Neural cell (in vitro differentiated cells): ENCODE measurements around the gene GRIN3A. TPM values are rescaled to one million over a fixed set of nuclear protein-coding genes. Genes with fewer than 3 reads are reported as not detected.
A peak's percentile ranks its signal among the peaks of the same experiment; 100 is the strongest.

Experiments used
- H2AFZ ChIP-seq: fragments of 200-600, 300-800 bp; sonication (generic), shearing (Covaris generic); 2 replicates; pipeline ENCODE4 v1.6.0; 2014; ENCODE audit warnings: low read depth, mild to moderate bottlenecking, antibody characterized with exemption, low read length, moderate library complexity
- H3F3A ChIP-seq: fragments of 200-600 bp; shearing (Covaris generic); 2 replicates; pipeline ENCODE4 v1.6.1; 2016; ENCODE audit warnings: mild to moderate bottlenecking, moderate library complexity, mixed read lengths, antibody characterized with exemption, low read length; ENCODE audit not compliant: insufficient read depth, poor library complexity, severe bottlenecking
- H3K27ac ChIP-seq: fragments of 200-600, 300-800 bp; sonication (generic), shearing (Covaris generic); 2 replicates; pipeline ENCODE4 v1.5.1; 2014; ENCODE audit warnings: mild to moderate bottlenecking, low read length, moderate library complexity
- H3K27me3 ChIP-seq: fragments of 300-800, 200-600 bp; sonication (generic), shearing (Covaris generic); 2 replicates; pipeline ENCODE4 v1.6.0; 2014; ENCODE audit warnings: mild to moderate bottlenecking, low read depth, low read length, moderate library complexity; ENCODE audit not compliant: insufficient read depth
- H3K36me3 ChIP-seq: fragments of 300-800, 200-600 bp; sonication (generic), shearing (Covaris generic); 2 replicates; pipeline ENCODE4 v1.5.1; 2014; ENCODE audit warnings: mild to moderate bottlenecking, antibody characterized with exemption, low read length, moderate library complexity; ENCODE audit not compliant: insufficient read depth
- H3K4me2 ChIP-seq: fragments of 300-800, 200-600 bp; sonication (generic), shearing (Covaris generic); 2 replicates; pipeline ENCODE4 v1.6.0; 2014; ENCODE audit warnings: mild to moderate bottlenecking, low read length
- H3K4me3 ChIP-seq: fragments of 300-800, 200-600 bp; sonication (generic), shearing (Covaris generic); 2 replicates; pipeline ENCODE4 v1.5.1; 2014; ENCODE audit warnings: mild to moderate bottlenecking, low read length, moderate library complexity
- H3K79me2 ChIP-seq: fragments of 200-600 bp; shearing (Covaris generic); replicated peaks from 2 replicates; pipeline ENCODE4 v1.6.0; 2014; ENCODE audit warnings: mild to moderate bottlenecking, low read length, moderate library complexity; ENCODE audit not compliant: insufficient read depth
- H3K9ac ChIP-seq: fragments of 300-800, 200-600 bp; sonication (generic), shearing (Covaris generic); 2 replicates; pipeline ENCODE4 v1.6.1; 2016; ENCODE audit warnings: mild to moderate bottlenecking, low read length, mixed read lengths
- H3K9me2 ChIP-seq: fragments of 200-600 bp; shearing (Covaris generic); 2 replicates; pipeline ENCODE4 v1.6.1; 2016; ENCODE audit warnings: mild to moderate bottlenecking, low read length, mixed read lengths; ENCODE audit not compliant: insufficient read depth
- H3K9me3 ChIP-seq: fragments of 200-600, 300-800 bp; sonication (generic), shearing (Covaris generic); 2 replicates; pipeline ENCODE4 v1.6.1; 2016; ENCODE audit warnings: mild to moderate bottlenecking, mixed run types, low read length, moderate library complexity, mixed read lengths
- H4K20me1 ChIP-seq: fragments of 200-600 bp; shearing (Covaris generic); 2 replicates; pipeline ENCODE4 v1.6.1; 2016; ENCODE audit warnings: mild to moderate bottlenecking, mixed run types; ENCODE audit not compliant: insufficient read depth
- CTCF ChIP-seq: fragments of 450-650 bp; IDR thresholded peaks from 2 replicates; pipeline ENCODE4 v1.5.1; 2014; ENCODE audit warnings: antibody characterized with exemption, mild to moderate bottlenecking, moderate library complexity; ENCODE audit not compliant: poor library complexity, severe bottlenecking
- EP300 ChIP-seq: fragments of 450-650 bp; conservative IDR thresholded peaks from 2 replicates; pipeline ENCODE4 v1.6.1; 2014; ENCODE audit warnings: antibody characterized with exemption, mild to moderate bottlenecking, moderate library complexity; ENCODE audit not compliant: poor library complexity, severe bottlenecking
- EZH2 ChIP-seq: fragments of 200-600, 300-800 bp; shearing (Covaris generic), sonication (generic); IDR thresholded peaks from 2 replicates; pipeline ENCODE4 v1.6.1; 2014; ENCODE audit warnings: antibody characterized with exemption, low read length, borderline replicate concordance, mild to moderate bottlenecking; ENCODE audit not compliant: insufficient read depth, poor library complexity, severe bottlenecking
- MXI1 ChIP-seq: fragments of 450-650 bp; conservative IDR thresholded peaks from 2 replicates; pipeline ENCODE4 v1.6.1; 2014; ENCODE audit warnings: antibody characterized with exemption, mild to moderate bottlenecking; ENCODE audit not compliant: poor library complexity, severe bottlenecking
- POLR2AphosphoS5 ChIP-seq: IDR thresholded peaks from 2 replicates; pipeline ENCODE4 v1.6.1; 2012
- RAD21 ChIP-seq: fragments of 450-650 bp; conservative IDR thresholded peaks from 2 replicates; pipeline ENCODE4 v1.6.1; 2014; ENCODE audit warnings: antibody characterized with exemption, mild to moderate bottlenecking, moderate library complexity
- REST ChIP-seq: IDR thresholded peaks from 2 replicates; pipeline ENCODE4 v1.6.1; 2012; ENCODE audit warnings: borderline replicate concordance
- SMC3 ChIP-seq: fragments of 450-650 bp; conservative IDR thresholded peaks from 2 replicates; pipeline ENCODE4 v1.6.1; 2014; ENCODE audit warnings: antibody characterized with exemption, mild to moderate bottlenecking, moderate library complexity; ENCODE audit not compliant: poor library complexity
- TAF1 ChIP-seq: IDR thresholded peaks from 2 replicates; pipeline ENCODE4 v1.6.1; 2012; ENCODE audit warnings: low read depth
- polyA plus RNA-seq: library from polyadenylated mRNA; depleted of rRNA; stranded (reverse); fragments of >200 nt; gene quantifications from 2 replicates; pipeline ENCODE4 v1.2.3, GENCODE V29; 2014

Gene GRIN3A
- polyA plus RNA-seq, 1 donor from 2014 or later: 0.59 TPM

- H3K9me3 ChIP-seq: no peaks in the 10 kb centered on the region
- peaks cover 28% of the 10 kb centered on the region for H3K79me2 ChIP-seq
- no peak overlapping the region for H2AFZ ChIP-seq
- H3F3A ChIP-seq: no peaks in the 10 kb centered on the region
- no peak overlapping the region for H3K27ac ChIP-seq
- H3K4me2 ChIP-seq: no peak overlapping the region
- H3K4me3 ChIP-seq: peak overlapping the region; percentile 3
- peaks cover 9% of the 10 kb centered on the region for H3K36me3 ChIP-seq
- TF ChIP-seq REST (peak; percentile 40), SMC3 (no peak)
- no peaks in the 10 kb centered on the region for H3K9me2 ChIP-seq
- no peak overlapping the region for H3K9ac ChIP-seq
- H3K27me3 ChIP-seq: no peaks in the 10 kb centered on the region
- H4K20me1 ChIP-seq: no peaks in the 10 kb centered on the region
Measured at GRCh38 chr9:101536938-101537337, 201.5 kb downstream of the GRIN3A start.

- Histone ChIP-seq H3K9ac (no peak overlapping the region), H3K27me3 (no peaks in the 10 kb centered on the region), H4K20me1 (no peaks in the 10 kb centered on the region), H2AFZ (no peak overlapping the region), H3K9me3 (no peaks in the 10 kb centered on the region), H3K79me2 (peaks cover 28% of the 10 kb centered on the region), H3K27ac (no peak overlapping the region), H3K36me3 (peaks cover 5% of the 10 kb centered on the region), H3F3A (no peaks in the 10 kb centered on the region), H3K9me2 (no peaks in the 10 kb centered on the region), H3K4me3 (peak overlapping the region; percentile 77), H3K4me2 (no peak overlapping the region)
- TF ChIP-seq SMC3 (no peak), EP300 (no peak), CTCF (no peak), POLR2AphosphoS5 (no peak), MXI1 (no peak), REST (no peak), TAF1 (no peak), EZH2 (no peak), RAD21 (no peak)
Measured at GRCh38 chr9:101536351-101536750, 202.1 kb downstream of the GRIN3A start.
